Iris pigment epithelial cell (primary cell): ENCODE data around the gene FKBP5.
A peak's percentile ranks its signal among the peaks of the same experiment; 100 is the strongest.
"Not testable (repeated sequence)": the region's sequence is repeated elsewhere in the genome, so short reads cannot be mapped to it uniquely, and the experiment has no call there.

ENCODE experiments used
- DNase-seq: peaks from one replicate; pipeline ENCODE4 v3.0.0-alpha.2; 2011; ENCODE audit warnings: low read depth

Gene FKBP5

DNA sequence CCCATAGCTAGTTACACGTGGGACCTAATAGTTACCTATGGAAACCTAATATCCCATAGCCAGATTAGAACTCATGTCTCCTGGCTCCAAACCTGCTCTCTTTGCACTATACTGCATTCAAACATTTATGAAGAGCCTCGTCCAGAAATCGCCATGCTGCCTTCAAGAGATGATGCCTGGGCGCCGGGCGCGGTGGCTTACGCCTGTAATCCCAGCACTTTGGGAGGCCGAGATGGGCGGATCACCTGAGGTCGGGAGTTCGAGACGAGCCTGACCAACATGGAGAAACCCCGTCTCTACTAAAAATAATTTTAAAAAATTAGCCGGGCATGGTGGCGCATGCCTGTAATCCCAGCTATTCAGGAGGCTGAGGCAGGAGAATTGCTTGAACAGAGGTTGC is 1.3 kb upstream of the FKBP5 start:
- DNase-seq: not testable (repeated sequence)

DNA sequence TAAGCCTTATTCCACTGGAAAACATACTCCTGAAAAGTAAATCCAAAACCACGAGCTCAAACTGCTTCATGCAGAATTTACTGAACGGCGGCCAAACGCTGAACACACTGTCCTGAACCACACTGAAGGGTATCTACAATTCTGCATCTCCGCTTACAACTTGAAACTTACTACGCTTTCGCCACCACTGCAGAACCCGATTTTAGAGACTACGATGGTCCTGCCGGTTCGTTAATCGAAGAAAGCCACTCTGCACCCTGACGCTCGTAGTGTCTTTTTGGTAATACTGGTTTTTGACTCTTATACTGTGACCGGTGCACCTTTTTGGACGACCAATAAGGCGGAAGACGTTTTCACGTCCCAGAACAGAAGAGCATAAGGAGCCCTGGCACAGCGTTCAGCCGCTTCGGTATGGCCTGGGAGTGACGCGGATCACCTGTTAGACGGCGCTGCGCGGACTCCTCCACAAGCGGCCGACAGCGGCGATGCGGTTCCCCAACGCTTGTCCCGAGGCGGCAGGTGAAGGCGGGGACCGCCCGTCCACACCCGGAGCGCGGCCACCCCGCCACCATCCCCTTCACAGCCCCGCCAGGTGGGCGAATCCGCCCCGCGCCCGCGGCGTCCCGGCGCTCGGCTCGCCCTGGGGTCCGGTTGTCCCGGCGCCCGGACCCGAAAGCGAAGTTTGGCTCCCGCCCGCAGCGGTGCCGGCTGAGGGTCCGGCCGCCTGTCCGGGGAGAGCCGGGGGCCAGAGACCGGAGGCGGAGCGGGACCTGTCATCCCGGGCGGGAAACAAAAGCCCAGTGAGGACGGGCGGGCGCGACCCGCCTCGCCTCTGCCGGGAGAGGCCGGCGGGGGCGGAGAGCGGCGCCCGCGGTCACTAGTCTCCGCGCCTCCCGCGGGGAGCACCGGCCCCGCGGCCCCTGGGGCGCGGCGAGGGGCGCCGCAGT is 784 bp downstream of the FKBP5 start:
- peak; percentile 54 for DNase-seq

DNA sequence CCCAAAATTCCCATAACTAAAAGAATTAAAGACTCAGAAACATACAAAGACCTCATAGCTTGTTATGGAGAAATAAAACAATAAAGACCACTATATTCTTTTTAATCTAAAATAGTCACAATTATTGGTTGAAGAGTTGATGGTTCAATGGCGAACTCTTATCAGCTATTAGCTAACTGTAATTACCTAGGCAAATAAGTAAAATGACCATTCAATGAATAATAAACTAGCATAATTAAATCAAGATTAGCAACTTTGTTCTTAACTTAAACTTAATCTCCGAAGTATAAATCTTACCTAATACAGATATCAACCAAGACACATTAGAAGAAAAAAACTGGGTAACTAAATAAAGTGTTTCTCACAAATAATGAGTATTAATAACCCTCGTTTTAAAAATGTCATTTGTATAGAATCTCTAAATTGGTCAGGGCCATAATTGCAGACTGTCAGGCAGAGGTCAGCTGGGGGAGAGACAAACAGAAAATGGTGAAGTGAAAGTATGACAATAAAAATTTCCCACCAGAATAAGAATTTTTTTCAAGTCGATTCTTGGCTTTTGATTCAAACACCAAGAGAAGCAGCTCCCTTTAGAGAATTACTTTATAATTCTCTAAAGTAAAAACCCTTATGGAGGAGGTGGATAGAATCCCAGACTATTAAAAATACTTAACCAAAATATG is 1.7 kb downstream of the FKBP5 start:
- no peak for DNase-seq

DNA sequence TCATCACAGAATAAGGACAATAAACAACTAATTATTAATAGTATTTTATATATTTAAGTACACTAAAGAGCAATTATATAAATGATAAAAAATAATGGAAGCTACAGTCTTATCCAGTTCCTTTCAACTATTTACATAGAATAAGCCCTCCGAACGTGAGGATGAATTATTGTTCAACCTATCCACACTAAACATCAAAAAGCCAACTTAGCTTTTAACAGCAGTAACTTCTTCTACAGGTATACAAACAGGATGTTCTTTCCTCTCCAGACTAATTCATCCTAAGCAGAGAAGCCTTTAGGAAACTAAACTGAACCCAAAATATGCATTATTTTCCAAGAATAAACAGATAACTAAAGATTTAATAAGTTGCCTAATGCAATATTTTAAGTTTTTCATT is 2.3 kb downstream of the FKBP5 start:
- DNase-seq: no peak

DNA sequence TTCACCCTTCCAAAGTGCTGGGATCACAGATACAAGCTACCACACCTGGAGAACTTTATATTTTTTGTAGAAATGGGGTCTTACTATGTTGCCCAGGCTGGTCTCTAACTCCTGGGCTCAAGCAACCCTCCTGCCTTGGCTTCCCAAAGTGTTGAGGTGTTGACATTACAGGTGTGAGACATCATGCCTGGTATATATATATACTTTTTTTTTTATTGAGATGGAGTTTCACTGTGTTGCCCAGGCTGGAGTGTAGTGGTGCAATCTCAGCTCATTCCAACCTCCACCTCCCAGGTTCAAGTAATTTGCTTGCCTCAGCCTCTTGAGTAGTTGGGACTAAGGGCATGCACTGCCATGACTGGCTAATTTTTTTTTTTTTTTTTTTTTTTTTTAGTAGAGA is 5.4 kb downstream of the FKBP5 start:
- no peak for DNase-seq

DNA sequence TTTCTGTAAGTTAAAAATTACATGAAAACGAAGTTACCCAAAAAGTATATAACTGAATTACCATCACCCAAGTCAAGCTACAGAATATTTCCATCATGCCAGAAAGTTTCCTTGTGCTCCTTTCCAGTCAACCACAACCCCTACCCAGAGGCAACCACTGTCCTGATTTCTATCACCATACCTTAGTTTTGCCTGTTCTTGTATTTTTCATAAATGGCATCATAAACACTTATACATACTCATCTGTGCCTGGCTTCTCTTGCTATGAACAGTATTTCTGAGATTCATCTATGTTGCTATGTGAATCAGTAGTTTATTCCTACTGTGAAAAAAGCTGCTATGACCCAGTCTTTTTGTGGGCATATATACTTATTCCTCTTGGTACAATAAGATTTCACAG is 7.4 kb downstream of the FKBP5 start:
- DNase-seq: no peak

DNA sequence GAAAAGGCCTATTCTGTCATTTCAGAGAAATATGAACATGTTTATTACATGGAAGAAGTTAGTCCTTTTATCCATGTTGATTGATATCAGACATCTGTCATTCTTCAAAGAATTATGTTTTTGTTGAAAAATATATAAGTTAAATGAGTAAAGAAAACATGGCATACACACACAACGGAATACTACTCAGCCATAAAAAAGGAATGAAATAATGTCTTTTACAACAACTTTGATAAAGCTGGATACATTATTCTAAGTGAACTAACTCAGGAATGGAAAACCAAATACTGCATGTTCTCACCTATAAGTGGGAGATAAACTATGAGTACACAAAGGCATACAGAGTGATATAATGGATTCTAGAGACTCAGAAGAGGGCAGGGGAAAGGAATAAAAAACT is 9.3 kb downstream of the FKBP5 start:
- no peak for DNase-seq

DNA sequence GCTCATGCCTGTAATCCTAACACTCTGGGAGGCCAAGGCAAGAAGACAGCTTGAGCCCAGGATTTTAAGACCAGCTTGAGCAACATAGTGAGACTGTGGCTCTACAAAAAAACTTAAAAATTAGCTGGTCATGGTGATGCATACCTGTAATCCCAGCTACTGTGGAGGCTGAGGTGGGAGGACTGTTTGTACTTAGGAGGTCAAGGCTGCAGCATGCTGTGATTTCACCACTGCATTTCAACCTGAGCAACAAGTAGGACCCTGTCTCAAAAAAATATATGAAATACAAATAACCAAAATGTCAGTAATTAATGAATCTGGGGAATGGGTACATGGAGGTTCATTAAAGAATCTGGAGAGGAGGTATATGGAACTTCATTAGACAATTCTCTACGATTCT is 9.9 kb downstream of the FKBP5 start:
- no peak for DNase-seq

DNA sequence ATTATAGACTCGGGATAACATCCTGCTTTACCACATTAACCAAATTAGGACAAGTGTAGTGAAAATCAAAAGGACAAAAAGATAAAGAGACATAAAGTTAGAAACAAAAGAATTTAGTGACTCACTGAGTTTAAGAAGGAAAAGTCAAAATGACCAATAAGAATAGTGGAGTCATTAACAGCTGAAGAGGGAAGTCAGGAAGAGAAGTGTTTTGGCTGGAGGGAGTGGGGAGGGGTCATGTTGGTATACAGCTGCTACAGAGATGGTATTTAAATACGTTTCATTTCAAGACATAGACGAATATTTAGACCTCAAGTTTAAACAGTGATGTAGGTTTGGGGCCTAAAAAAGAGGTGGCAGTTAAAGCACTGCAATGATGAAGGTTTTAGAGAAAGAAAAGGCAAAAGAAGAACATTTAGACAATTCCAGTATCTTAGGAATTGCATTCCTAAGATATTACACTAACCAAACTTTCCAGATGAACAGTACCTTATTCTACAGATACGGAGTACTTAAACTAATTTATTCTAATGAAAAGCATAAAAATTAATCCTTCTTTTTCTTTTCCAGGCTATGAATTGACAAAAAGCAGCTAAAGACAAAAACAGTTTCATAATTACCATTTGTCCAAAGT is 10.6 kb downstream of the FKBP5 start:
- no peak for DNase-seq

DNA sequence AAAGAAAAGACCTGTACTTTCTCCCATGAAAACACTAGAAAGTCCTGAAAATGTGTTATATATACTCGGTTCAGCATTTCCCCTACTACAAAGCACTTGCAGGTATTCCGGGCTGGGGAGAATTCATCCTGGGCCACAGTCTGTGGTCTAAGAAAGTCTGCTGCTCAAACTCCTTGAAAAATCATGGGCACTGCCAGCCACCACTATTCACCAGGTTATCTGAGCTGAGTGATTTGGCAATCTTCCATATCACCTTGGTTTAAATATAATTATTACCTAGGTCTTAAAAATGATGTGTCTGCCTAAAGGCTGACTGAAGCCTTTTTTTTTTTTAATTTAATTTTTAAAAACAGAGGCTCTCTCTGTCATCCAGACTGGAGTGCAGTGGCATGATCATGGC is 11.3 kb downstream of the FKBP5 start:
- DNase-seq: no peak

DNA sequence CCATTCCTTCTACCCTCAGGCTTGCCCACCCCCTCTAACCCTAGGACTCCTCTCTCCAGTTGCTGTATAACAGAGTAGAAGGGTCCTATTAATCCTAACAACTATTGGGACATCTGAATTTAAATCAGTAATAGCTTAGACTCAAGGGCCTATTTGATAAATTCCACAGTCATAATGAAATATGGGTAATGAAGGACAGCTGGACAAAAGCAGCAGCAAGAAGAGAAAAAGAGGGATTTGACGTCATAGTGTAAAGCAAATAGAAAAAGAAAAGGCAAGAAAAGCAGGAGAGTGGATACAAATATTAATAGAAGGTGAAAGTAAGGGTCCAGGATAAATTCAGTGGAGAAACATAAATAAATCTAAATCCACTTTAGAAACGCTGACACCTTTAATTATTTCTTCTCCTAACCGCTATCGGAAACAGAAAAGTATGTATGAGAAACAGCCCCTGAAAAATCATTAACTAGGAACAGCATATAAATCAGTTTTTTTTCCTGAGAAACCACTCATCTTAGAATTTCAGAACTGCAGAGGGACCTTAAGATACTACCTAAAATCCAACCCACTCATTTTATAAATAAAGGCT is 12.8 kb downstream of the FKBP5 start:
- DNase-seq: no peak

DNA sequence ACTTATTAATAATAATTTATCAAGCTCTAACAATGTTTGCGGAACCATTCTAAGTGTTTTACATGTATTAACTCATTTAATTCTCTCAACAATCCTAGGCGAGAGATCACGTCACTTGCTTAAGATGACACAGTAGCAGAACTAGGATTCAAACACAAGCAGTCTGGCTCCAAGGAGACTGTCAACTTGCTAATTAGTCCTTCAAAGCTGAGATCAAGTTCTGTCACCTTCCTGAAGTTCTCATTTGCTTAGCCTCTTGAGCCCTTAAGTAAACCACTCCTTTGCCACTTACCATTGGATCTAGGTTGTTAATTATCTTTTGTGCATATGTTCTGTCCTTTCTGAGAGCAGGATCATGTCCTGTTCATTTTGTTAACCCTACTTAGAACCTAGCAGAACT is 14.1 kb downstream of the FKBP5 start:
- no peak for DNase-seq

DNA sequence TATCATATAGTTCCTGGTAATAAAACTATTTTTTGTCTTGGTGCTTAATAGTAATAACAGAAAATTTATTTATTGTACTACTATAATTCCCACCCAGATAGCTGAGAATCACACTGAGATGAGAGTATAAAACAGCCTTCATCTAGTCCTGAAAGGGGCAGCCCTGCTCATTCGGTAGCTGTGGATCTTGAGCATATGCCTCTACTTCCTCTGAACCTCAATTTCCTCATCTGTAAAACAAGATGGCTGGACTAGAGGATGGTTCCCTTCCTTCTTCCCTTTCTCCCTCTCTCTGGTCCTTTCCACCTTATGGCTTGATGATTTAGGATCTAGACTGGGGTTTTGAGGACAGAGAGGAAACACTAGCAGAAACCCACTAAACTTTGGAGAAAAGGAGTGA is 15.0 kb downstream of the FKBP5 start:
- DNase-seq: no peak

DNA sequence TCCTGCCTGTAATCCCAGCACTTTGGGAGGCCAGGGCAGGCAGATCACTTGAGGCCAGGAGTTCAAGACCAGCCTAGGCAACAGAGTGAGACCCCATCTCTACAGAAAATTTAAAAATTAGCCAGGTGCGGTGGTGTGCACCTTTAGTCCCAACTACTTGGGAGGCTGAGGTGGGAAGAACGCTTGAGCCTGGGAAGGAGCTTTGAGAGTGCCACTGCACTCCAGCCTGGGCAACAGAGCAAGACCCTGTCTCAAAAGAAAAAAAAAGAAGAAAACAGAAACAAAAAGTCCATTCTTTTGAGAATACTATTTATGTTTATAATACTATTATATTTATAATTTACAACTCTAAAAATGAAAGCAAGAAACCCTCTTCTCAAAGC is 15.4 kb downstream of the FKBP5 start:
- not testable (repeated sequence) for DNase-seq

DNA sequence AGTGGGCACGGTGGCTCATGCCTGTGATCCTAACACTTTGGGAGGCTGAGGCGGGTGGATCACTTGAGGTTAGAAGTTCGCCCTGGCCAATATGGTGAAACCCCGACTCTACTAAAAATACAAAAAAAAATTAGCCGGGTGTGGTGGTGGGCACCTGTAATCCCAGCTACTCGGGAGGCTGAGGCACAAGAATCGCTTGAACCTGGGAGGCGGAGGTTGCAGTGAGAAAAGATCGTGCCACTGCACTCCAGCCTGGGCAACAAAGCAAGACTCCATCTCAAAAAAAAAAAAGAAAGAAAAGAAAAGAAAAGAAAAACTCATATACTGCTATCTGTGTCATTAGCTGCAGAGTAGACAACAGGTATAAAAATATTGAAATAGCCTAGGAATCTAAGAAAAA is 18.3 kb downstream of the FKBP5 start:
- not testable (repeated sequence) for DNase-seq

DNA sequence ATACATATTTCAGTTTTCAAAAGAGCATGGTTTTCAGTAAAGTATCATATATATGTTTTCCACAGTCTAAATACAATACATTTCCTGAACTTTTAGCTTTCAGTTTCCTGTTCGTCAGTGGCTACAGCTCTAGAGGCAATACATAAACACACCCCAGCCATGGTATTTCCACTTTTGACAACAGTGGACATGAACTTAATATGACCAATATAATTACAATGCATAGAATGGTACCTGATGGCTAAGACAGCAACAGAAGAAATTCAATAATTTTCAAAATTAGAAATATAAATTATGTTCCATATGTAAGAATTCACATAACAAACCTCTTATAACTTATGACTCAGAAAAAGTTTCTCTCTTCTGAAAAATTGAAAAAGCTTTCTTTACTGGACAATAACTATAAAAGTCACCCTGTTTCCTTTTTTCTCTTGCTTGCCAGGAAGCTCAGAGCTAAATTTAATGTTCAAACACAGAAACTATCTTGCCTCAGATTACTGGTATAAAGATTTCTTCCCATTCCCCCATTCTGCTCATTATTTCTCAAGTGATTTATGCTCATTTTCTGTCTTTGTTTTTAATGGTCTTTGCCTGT is 19.2 kb downstream of the FKBP5 start:
- DNase-seq: peak; percentile 66

DNA sequence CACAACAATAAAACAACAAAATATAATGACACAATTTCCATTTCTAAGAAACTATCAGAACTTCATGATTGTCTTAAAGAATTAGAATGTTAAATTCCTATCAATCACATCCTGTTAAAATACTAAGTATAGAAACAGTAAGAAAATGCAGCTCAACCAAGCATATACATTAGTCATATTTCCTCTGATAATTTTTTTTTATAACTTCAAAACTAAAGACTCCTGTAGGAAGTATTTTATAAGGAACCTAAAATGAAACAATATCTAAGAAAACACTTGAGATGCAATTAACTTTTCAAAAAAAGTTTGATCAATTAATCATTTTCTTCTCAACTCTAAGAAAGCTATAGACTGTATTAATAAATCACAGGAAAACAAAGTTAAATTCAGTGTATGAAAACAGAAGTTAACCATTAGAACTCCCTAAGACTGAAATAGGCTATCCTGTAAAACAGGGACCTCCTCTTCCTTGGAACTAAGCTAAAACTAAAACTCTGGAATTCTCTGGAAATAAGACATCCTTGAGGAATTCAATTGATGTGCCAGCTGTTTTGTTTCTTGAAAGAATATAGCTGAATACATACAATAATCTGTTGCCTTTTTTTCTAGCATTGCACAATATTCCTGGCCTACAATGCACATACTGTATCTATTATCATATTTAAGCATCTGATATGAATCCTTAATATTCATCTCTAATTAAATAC is 19.8 kb downstream of the FKBP5 start:
- DNase-seq: no peak

DNA sequence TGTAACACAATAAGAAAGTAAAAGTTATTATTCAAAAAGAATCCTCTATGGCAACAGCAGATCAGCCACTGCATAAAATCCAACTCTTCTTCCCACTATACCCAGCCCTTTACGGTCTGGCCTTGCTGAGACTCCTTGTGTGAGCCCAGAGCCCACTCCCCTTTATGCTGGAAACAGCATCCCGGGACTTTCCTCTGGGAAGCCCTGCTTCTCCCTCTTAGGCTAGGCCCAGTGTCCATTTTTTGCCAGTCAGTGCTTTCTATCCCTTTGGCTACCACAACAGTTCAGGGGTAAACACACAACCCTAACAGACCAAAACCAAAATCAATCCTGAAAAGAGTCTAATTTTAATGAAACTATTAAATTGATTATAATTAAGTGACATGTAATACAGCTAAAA is 20.6 kb downstream of the FKBP5 start:
- DNase-seq: no peak

DNA sequence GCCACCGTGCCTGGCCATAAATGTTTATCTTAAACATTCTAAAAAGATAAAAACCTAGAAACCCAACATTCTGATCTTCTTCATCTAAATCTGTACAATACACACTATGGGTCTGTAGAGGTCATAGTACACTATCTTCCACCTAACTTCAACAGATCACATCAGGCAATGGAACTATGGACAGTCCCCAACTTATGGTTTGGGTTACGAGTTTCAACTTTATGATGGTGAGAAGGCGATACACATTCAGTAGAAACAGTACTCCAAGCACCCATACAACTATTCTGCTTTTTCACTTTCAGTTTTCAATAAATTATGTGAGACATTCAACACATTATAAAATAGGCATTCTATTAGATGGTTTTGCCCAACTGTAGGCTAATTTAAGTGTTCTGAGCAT is 23.1 kb downstream of the FKBP5 start:
- DNase-seq: no peak

DNA sequence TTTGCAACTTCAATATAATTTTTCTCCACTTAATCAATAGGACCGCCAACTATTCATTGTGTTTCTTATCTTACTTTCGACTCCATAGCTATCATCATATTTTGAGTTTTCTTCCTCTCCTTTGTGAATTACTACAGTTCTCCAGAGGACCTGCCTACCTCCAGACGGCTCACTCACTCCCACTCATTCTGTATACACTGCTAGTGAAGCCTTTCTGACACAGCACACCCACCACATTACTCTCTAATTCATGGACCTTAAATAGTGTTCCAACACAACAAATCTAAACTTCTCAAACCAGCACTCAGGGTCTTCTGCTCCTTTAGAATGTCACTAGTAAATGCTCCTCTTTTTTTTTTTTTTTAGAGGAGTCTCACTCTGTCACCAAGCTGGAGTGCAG is 23.8 kb downstream of the FKBP5 start:
- DNase-seq: no peak

DNA sequence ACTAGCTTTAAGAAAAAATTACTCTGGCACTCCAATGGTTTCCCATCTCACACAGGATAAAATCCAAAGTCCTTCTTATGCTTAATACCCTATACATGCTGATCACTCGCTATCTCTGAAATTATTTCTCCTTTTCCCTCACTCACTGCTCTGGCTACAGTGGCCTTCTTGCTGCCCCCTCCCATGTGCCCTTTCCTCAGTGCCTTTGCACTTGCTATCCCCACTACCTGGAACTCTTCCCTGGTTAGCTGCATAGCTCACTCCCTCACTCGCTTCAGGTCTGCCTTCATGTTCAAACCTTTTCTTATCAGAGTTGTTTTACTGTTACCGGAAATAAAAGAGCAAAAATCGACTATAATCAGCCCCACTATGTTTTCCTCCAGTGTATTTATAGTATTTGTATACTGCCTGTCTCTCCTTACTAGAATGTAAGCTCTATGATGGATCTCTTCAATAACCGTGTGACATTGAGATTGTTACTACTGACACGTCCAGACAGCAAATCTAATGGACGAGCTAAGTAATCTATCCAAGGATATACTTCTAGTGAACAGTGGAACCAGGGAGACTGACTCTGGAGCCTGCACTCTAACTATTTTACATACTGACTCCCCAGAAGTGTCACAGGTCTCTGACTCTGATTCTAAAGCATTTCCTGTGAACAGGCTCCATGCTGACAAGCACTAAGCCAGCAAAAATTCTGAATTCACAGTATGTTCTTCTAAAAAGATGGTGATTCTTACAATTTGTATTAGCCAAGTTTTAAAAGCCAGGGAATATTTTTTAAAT is 25.1 kb downstream of the FKBP5 start:
- peak; percentile 84 for DNase-seq
